GM19023 (cell line): Measurements from ENCODE around the gene PCGF3.
"Not testable (repeated sequence)": the region's sequence is repeated elsewhere in the genome, so short reads cannot be mapped to it uniquely, and the experiment has no call there.

Experiments
- ATAC-seq: cut with Tn5 transposase; IDR thresholded peaks from one replicate; pipeline ENCODE4 v1.9.1; 2021; ENCODE audit warnings: mild to moderate bottlenecking, moderate library complexity; ENCODE audit not compliant: unreplicated experiment

Gene PCGF3

DNA sequence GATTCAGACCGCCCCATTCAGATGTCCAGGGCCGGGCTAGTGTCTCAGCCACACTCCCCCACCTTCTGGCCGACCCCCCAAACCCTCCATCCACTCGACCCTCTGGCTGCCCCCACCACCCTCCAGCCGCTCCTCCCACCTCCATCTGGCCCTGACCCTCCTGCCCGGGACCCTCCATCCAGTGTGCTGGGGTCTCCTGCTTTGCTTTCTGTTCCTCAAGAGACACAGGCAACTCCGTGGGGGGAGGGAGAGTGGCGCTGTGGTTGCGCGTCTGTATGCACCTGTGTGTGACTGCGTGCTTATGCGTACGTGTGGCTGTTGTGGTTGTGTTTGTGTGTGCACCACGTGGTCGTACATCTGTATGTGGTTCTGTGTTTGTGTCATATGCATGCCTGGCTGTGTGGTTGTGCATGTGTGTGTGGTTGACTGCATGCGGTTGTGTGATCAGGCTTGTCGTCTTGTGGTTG lies 87.0 kb downstream of the PCGF3 start:
- ATAC-seq = no peak

- no peak for ATAC-seq
These were observed 87.6 kb downstream of the PCGF3 start for GRCh38 chr4:793093-793861.

DNA sequence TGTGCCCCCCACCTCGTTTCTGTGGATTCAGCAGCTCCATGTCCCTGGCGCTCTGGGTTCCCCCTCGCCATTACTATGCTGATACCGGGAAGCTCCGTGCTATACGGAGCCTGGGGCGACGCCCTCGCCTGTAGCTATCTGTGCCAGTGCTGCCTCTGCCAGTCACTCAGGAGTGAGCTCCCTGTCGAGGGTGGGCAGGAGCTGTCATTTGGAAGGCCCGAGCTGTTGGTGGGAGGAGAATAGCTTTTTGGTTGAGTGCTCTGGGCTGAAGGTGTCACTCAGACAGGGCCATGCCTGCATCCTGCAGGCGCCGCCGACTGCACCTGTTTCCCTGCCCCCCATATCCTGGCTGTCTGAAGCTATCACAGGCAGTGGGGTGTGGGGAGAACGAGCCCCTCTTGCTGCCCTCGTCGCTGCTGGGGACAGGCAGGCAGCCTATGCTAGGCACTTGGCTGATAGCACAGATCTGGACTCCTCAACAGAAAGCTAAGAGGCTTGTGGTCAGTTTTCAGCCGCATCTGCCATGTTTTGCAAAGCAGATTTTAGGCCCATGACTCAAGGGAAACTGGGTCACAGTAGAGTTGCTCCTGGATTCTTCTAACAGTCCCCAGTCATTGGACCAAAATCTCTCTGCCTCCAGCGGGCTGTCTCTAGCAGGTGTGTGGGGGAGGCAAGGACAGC lies 88.4 kb downstream of the PCGF3 start:
- no peak for ATAC-seq

GRCh38 chr4:794900-795725 lies 89.5 kb downstream of the PCGF3 start:
- ATAC-seq = no peak

DNA sequence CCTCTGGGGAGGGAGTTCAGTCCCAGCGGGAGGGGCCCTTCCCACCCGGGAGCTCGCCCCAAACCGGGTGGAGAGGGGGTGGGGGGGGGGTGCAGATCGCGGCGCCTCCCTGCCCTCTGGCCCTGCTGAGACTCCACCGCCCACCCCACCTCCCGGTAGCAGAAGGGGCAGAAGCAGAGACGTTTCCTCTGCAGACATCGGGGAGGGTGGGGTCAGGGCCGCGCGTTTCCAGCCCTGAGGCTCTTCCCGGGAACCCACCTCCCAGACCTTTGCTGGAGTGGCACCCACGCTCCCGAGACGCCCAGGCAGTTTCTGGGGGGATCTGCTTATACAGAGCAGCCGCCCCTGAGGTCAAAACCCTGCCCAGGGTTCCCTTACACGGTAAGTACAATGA lies 90.1 kb downstream of the PCGF3 start:
- no peak for ATAC-seq

DNA sequence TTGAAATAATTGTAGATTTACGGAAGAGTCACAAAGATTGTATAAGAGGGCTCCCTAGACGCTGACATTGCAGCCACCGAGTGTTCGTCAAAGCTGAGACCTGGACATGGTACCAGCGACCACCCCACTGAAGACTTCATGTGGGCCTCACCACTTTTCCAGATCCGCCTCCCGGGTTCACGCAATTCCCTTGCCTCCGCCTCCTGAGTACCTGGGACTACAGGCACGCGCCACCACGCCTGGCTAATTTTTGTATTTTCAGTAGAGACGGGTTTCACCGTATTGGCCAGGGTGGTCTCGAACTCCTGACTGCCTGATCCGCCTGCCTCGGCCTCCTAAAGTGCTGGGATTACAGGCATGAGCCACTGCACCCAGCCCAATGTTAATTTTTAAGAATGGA lies 90.6 kb downstream of the PCGF3 start:
- ATAC-seq = no peak

- ATAC-seq = no peak
These were observed 91.4 kb downstream of the PCGF3 start for GRCh38 chr4:797066-797465.

- ATAC-seq = no peak
These were observed 95.9 kb downstream of the PCGF3 start for GRCh38 chr4:801436-802124.

GRCh38 chr4:803884-804283 lies 98.3 kb downstream of the PCGF3 start:
- ATAC-seq = no peak

DNA sequence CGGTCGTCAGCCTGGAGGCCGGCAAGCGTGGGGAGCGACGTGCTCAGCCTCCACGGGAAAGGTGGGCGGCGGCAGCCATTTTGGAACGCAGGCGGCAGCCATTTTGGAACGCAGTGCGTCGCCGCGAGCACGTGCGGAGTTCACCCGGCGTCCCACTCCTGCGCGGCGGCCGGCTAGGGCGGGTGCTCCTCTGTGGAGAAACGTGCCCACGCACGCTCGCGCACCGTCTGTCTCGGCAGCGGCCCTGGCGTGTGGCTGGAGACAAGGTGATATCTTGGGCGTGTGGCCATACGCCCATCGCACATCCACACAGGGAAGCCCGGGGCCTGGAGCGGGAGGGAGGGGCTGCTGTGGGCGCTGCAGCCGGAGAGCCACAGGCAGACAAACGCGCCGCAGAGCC lies 99.2 kb downstream of the PCGF3 start:
- ATAC-seq = no peak

GRCh38 chr4:806979-807378 lies 101.3 kb downstream of the PCGF3 start:
- ATAC-seq = not testable (repeated sequence)

DNA sequence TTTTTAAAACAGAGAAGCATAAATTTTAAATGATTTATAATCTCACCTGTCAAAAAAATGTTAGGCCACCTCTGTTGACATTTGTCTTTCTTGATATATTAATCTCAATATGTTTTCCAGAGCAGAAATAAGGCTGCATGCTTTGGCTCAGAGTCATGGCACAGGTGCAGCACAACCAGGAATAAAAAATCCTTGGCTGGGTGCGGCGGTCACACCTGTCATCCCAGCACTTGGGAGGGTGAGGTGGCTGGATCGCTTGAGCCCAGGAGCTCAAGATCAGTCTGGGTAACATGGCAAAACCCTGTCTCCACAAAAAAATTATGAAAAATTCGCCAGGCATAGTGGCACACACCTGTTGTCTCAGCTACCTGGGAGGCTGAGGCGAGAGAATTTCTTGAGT lies 102.2 kb downstream of the PCGF3 start:
- ATAC-seq = no peak

DNA sequence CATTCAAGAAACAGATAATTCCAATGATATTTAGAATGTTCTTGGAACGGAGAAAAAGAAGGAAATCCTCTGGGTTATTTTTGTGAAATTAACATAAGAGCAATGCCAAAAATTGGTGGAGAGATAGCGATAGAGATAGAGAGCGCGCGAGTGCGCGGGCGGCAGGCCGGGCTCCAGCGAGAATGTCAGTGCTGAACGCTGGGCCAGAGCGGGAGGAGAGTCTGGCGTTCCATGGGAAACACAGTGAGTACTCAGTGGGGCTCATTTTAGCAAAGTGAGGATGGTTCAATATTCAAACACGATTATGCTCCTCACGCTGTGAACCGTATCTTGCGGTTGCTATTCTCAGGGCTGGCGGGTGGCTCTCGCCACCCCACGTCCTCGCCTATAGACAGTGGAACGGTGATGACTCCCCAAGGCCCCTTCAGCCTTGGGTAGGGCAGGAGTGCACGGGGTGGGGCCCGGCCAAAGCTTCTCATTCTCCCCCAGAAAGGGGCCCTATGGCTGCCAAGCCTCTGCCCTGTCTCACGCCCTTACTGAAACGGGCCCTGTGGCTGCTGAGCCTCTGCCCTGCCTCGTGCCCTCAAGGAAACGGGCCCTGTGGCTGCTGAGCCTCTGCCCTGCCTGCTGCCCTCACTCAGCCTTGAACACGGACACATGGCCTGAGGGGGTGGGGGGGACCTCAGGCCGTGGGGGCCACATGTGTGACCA lies 103.4 kb downstream of the PCGF3 start:
- ATAC-seq = no peak

- ATAC-seq = no peak
These were observed 108.3 kb downstream of the PCGF3 start for GRCh38 chr4:813900-814299.

DNA sequence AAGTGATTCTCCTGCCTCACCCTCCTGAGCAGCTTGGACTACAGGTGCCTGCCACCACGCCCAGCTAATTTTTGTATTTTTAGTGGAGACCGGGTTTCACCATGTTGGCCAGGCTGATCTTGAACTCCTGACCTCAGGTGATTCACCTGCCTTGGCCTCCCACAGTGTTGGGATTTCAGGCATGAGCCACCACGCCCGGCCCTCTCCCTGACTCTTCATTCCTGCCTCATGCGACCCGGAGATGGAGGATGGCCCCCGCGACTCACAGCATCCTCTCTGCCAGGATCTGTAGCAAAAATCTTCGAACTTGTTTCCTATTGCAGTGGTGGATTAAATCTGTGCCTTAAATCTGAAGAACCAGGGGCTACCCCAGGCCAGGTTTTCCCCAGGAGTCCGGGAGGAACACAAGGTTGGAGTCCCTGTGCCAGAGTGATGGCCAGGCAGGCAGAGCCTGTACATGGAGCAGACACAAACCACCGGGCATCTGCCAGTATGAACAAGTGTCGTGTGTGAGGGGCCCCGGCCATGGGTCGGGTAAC lies 108.7 kb downstream of the PCGF3 start:
- no peak for ATAC-seq

DNA sequence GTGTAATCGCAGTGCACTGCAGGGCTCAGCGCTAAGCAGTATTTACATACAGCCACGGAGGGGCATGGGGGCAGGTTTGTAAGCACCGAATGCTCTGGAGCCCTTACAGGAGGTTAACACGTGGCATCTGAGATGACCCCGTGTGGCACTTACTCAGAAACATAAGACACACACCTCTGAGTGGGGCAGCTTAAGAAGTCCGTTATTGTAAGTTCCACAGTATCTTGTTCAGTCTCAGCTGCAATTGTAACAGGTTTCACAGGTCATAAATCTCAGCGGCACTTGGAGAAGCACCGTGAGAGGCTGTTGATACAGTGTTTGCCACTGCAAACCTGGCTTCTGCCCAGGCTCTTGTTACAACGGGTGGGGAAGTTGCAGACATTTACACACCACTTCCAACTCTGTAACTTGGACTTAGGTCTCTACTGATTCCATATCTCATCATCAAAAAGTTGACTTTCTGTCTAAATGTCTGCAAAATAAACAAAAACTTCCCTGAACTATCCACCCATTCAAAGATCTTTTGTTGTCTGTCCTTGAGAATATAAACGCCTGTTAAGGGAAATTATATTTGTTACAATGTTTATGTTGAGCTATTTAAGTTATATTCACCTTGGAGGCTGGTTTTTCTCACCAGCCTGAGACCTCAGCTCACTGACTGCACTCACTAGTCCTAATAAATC lies 110.0 kb downstream of the PCGF3 start:
- no peak for ATAC-seq

DNA sequence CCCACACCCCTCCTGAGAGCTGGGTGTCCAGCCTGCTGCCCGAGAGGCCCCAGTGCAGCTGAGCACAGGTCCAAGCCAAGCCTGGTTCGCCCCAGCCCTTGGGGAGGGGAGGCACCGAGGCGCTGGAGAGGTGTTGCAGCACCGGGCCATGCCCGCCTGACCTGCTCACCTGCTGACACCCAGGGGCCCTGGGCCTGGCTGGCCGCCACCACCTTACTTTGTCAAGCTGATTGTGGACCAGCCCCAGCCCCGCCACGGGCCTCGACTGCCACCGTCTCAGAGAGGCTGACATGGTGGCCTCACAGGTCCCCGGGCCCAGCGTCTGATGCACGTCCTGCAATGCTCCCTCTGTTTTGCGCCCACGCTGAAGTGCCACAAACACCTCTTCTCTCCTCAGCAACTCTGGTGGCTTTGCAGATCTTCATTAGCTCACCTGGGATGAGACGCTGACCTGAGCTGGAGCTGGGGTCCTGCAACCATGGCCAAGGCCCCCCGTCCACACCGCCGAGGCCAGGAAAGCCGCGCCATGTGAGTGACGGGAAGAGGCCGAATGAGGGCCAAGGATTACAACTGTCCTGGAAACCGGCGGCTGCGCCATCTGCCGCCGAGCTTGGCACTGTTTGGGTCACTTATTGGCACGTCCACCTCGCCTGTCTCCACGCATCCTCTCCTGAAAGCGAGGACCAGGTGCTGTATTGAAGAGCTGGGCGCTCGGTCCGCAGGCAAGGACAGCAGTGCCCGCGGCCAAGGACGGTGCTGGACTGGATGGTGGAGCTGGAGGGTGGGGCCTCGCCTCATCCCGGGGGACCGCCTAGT lies 112.7 kb downstream of the PCGF3 start:
- no peak for ATAC-seq

GRCh38 chr4:819401-820229 lies 114.0 kb downstream of the PCGF3 start:
- ATAC-seq = no peak
